ENCODE measurements around the gene IGF1R. TPM values are rescaled to one million over a fixed set of nuclear protein-coding genes. Genes with fewer than 3 reads are reported as not detected.

Gene IGF1R
- total RNA-seq, 2 donors from 2014 or later: 115 to 119 TPM

GRCh38 chr15:98853617-98854420 lies 205.5 kb downstream of the IGF1R start:
- Mint-ChIP-seq H3K36me3 (ENCODE audit: low read depth) (no peaks in the 10 kb centered on the region), H3K4me3 (peak overlapping the region; percentile 76), H3K27me3 (ENCODE audit: insufficient read depth) (no peaks in the 10 kb centered on the region), H3K4me1 (peaks cover 60% of the 10 kb centered on the region), H3K9me3 (no peaks in the 10 kb centered on the region), H3K27ac (peak overlapping the region; percentile 91)
- Histone ChIP-seq H3K9ac (ENCODE audit: extremely low read depth, low read length, poor library complexity, severe bottlenecking) (no peak overlapping the region), H3K27me3 (ENCODE audit: control insufficient read depth, insufficient read depth, low read length, poor library complexity, severe bottlenecking) (no peaks in the 10 kb centered on the region), H3K9me3 (ENCODE audit: control insufficient read depth, low read length) (no peaks in the 10 kb centered on the region), H3K36me3 (ENCODE audit: control insufficient read depth, insufficient read depth, low read length) (no peaks in the 10 kb centered on the region), H3K4me1 (ENCODE audit: control insufficient read depth, insufficient read depth, low read length) (peaks cover 18% of the 10 kb centered on the region), H3K27ac (ENCODE audit: low read depth, low read length) (no peak overlapping the region), H3K4me3 (ENCODE audit: low read length) (peak overlapping the region; percentile 78)
- peak; percentile 69 for DNase-seq
- WGBS, 2 experiments (ENCODE audit: insufficient coverage in 1 of 2, insufficient read length in 1 of 2): 60 to 94% methylated on average over 7 to 18 of the region's 18 CpGs
- no peak for TF ChIP-seq CTCF (conservative IDR thresholded peaks at IDR 0.05)

- Histone ChIP-seq H3K9me3 (ENCODE audit: control insufficient read depth, low read length) (no peaks in the 10 kb centered on the region), H3K4me3 (ENCODE audit: low read length) (no peak overlapping the region), H3K9ac (ENCODE audit: extremely low read depth, low read length, poor library complexity, severe bottlenecking) (no peak overlapping the region), H3K36me3 (ENCODE audit: control insufficient read depth, insufficient read depth, low read length) (no peaks in the 10 kb centered on the region), H3K27ac (ENCODE audit: low read depth, low read length) (no peak overlapping the region), H3K4me1 (ENCODE audit: control insufficient read depth, insufficient read depth, low read length) (peaks cover 18% of the 10 kb centered on the region), H3K27me3 (ENCODE audit: control insufficient read depth, insufficient read depth, low read length, poor library complexity, severe bottlenecking) (no peaks in the 10 kb centered on the region)
- 84% methylated on average over 5 to 7 of the region's 7 CpGs for WGBS, 2 experiments (ENCODE audit: insufficient coverage in 1 of 2, insufficient read length in 1 of 2)
- Mint-ChIP-seq H3K4me1 (peaks cover 66% of the 10 kb centered on the region), H3K36me3 (ENCODE audit: low read depth) (no peaks in the 10 kb centered on the region), H3K27me3 (ENCODE audit: insufficient read depth) (no peaks in the 10 kb centered on the region), H3K9me3 (no peaks in the 10 kb centered on the region), H3K27ac (peak overlapping the region; percentile 67), H3K4me3 (peak overlapping the region; percentile 76)
- no peak for TF ChIP-seq CTCF (conservative IDR thresholded peaks at IDR 0.05)
- no peak for DNase-seq
Measured at GRCh38 chr15:98854496-98854895, 206.2 kb downstream of the IGF1R start.

GRCh38 chr15:98855067-98855814 lies 206.9 kb downstream of the IGF1R start:
- Histone ChIP-seq H3K4me1 (ENCODE audit: control insufficient read depth, insufficient read depth, low read length) (peaks cover 18% of the 10 kb centered on the region), H3K36me3 (ENCODE audit: control insufficient read depth, insufficient read depth, low read length) (no peaks in the 10 kb centered on the region), H3K9ac (ENCODE audit: extremely low read depth, low read length, poor library complexity, severe bottlenecking) (no peak overlapping the region), H3K27me3 (ENCODE audit: control insufficient read depth, insufficient read depth, low read length, poor library complexity, severe bottlenecking) (no peaks in the 10 kb centered on the region), H3K27ac (ENCODE audit: low read depth, low read length) (peak overlapping the region; percentile 34), H3K9me3 (ENCODE audit: control insufficient read depth, low read length) (no peaks in the 10 kb centered on the region), H3K4me3 (ENCODE audit: low read length) (no peak overlapping the region)
- Mint-ChIP-seq H3K36me3 (ENCODE audit: low read depth) (no peaks in the 10 kb centered on the region), H3K4me1 (peaks cover 69% of the 10 kb centered on the region), H3K9me3 (no peaks in the 10 kb centered on the region), H3K27me3 (ENCODE audit: insufficient read depth) (no peaks in the 10 kb centered on the region), H3K27ac (peak overlapping the region; percentile 69), H3K4me3 (no peak overlapping the region)
- no peak for TF ChIP-seq CTCF (conservative IDR thresholded peaks at IDR 0.05)
- 94 to 96% methylated on average over 3 to 10 of the region's 10 CpGs for WGBS, 2 experiments (ENCODE audit: insufficient coverage in 1 of 2, insufficient read length in 1 of 2)
- DNase-seq: no peak
